T-cell (primary cell): ENCODE measurements around the gene KDM4D. TPM values are rescaled to one million over a fixed set of nuclear protein-coding genes. Genes with fewer than 3 reads are reported as not detected.

ENCODE experiments used
- ATAC-seq, 4 experiments: fragments of 200-7000 bp in 3 of 4; fragments of 150-1000 bp in 1 of 4; cut with Tn5 transposase; replicated peaks in 1 of 4; 1 replicate in 3 of 4; 2 replicates in 1 of 4; pipeline ENCODE4 v1.10.0; 2021; ENCODE audit warnings: moderate library complexity in 3 of 4, mild to moderate bottlenecking in 2 of 4, moderate number of reproducible peaks in 1 of 4
- CTCF ChIA-PET, 2 donors: fragments of 300-600 bp; sonication (Branson Sonifier 250); formaldehyde crosslinking; loops; one replicate each; lab custom pipeline; 2022; ENCODE audit warnings: antibody characterized with exemption in 2 of 2; lab: Charles Lee
- POLR2A ChIA-PET, 2 donors: fragments of 300-600 bp; sonication (Branson Sonifier 250); formaldehyde crosslinking; loops; one replicate each; lab custom pipeline; 2022; ENCODE audit warnings: antibody characterized with exemption in 2 of 2; lab: Charles Lee
- DNase-seq, 35 experiments: peaks; one replicate each; pipeline versions ENCODE4 v3.0.0 to v3.0.0-alpha.2; 2013 to 2023
- H3K27ac ChIP-seq: one replicate; pipeline ENCODE4 v1.5.1; 2013; ENCODE audit warnings: low read length
- H3K27me3 ChIP-seq, 2 experiments: replicated peaks in 1 of 2; 1 replicate in 1 of 2; 2 replicates in 1 of 2; pipeline versions ENCODE4 v1.6.1 to v1.7.0; 2013; ENCODE audit warnings: low read length in 1 of 2, mixed read lengths in 1 of 2; ENCODE audit not compliant: control insufficient read depth in 2 of 2, insufficient read depth in 2 of 2; ENCODE audit errors: extremely low read depth in 1 of 2
- H3K36me3 ChIP-seq, 2 donors: 1 replicate in 1 of 2; 2 replicates in 1 of 2; pipeline versions ENCODE4 v1.6.1 to v1.7.0; 2013; ENCODE audit warnings: low read length in 1 of 2; ENCODE audit not compliant: control insufficient read depth in 2 of 2, insufficient read depth in 1 of 2; ENCODE audit errors: extremely low read depth in 1 of 2
- H3K4me1 ChIP-seq, 2 experiments: 1 replicate in 1 of 2; 2 replicates in 1 of 2; pipeline versions ENCODE4 v1.6.1 to v1.7.0; 2013; ENCODE audit warnings: low read length in 2 of 2, mixed read lengths in 1 of 2; ENCODE audit not compliant: insufficient read depth in 2 of 2, control insufficient read depth in 1 of 2; ENCODE audit errors: extremely low read depth in 1 of 2
- H3K4me3 ChIP-seq, 2 donors: 1 replicate in 1 of 2; 2 replicates in 1 of 2; pipeline versions ENCODE4 v1.5.1 to v1.7.0; 2013; ENCODE audit warnings: mild to moderate bottlenecking in 2 of 2, low read length in 1 of 2, moderate library complexity in 1 of 2; ENCODE audit not compliant: control insufficient read depth in 1 of 2; ENCODE audit errors: extremely low read depth in 1 of 2
- H3K9me3 ChIP-seq: 2 replicates; pipeline ENCODE4 v1.7.0; 2013
- H3K27ac Mint-ChIP-seq, 2 donors: one replicate each; pipeline ENCODE4 v1.8.0; 2020 to 2021; ENCODE audit warnings: mild to moderate bottlenecking in 2 of 2, mixed read lengths in 2 of 2
- H3K27me3 Mint-ChIP-seq, 2 donors: one replicate each; pipeline ENCODE4 v1.8.0; 2021 to 2022; ENCODE audit warnings: mixed read lengths in 2 of 2
- H3K36me3 Mint-ChIP-seq: one replicate; pipeline ENCODE4 v1.8.0; 2021; ENCODE audit warnings: mixed read lengths
- H3K4me1 Mint-ChIP-seq, 3 donors: one replicate each; pipeline ENCODE4 v1.8.0; 2020 to 2022; ENCODE audit warnings: mixed read lengths in 3 of 3, mild to moderate bottlenecking in 1 of 3
- H3K4me3 Mint-ChIP-seq, 3 donors: one replicate each; pipeline ENCODE4 v1.8.0; 2020 to 2022; ENCODE audit warnings: mild to moderate bottlenecking in 3 of 3, mixed read lengths in 3 of 3, moderate library complexity in 3 of 3
- H3K9me3 Mint-ChIP-seq, 3 donors: one replicate each; pipeline ENCODE4 v1.8.0; 2020 to 2022; ENCODE audit warnings: mixed read lengths in 3 of 3
- WGBS: methylation state at CpG from one replicate; pipeline ENCODE4 v1.1.5; 2013; ENCODE audit warnings: missing lambda C conversion rate; ENCODE audit not compliant: insufficient coverage; 5-methylcytosine and 5-hydroxymethylcytosine counted together
- total RNA-seq, 35 experiments: library from RNA in 6 of 35; stranded (reverse) in 6 of 35; fragments of 120-200 nt in 1 of 35; gene quantifications; one replicate each; pipeline versions ENCODE4 v1.2.1 to v1.2.4 and lab custom pipeline; 2013 to 2026

Gene KDM4D
- total RNA-seq, 5 donors from 2014 or later (not counting 1 experiment from before 2014, with no cell fraction given): 0.33 to 0.57 (median 0.50) TPM

GRCh38 chr11:94988748-94989147, 15.2 kb downstream of the KDM4D start:
- Mint-ChIP-seq H3K27me3 (peaks cover 25 to 29% of the 10 kb centered on the region in 2 donors), H3K36me3 (no peaks in the 10 kb centered on the region), H3K4me1 (no peaks in the 10 kb centered on the region), H3K27ac (no peak overlapping the region), H3K9me3 (no peaks in the 10 kb centered on the region), H3K4me3 (no peak overlapping the region)
- ChIA-PET POLR2A (no interaction called here), CTCF (no interaction called here)
- ATAC-seq: no peak
- H3K27ac ChIP-seq: no peak overlapping the region
- no peaks in the 10 kb centered on the region for H3K9me3 ChIP-seq
- peaks cover 0 to 5% of the 10 kb centered on the region in 2 experiments for H3K27me3 ChIP-seq
- WGBS: no CpG with 5 or more reads among the region's 1 CpG
- H3K4me3 ChIP-seq: no peak overlapping the region
- H3K36me3 ChIP-seq: no peaks in the 10 kb centered on the region
- no peaks in the 10 kb centered on the region for H3K4me1 ChIP-seq
- DNase-seq: no peak

DNA sequence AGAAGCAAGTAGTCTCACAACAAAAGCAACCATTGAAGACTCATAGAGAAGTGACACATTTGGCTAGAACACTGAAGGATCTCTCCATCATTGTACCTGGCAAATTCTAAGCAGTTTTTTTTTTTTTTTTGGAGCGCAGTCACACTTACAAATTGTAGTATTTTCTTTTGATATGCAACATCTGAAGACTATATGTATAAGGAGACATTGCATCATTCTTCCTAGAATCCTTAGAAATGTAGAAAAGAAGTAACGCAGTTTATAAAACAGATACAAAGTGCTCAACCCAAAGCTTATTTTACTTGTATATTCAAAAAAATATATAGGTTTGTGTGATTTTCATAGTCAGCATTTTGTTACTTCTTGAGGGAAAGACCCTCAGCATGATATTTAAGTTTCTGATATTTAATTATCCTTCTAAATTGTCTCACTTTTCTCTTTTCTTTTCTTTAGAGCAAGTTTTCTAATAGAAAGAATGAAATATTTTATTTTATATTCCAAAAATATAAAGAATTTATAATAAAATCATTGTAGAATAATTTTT, 20.0 kb downstream of the KDM4D start:
- no peaks in the 10 kb centered on the region for H3K36me3 ChIP-seq
- ATAC-seq: no peak
- no peak for DNase-seq
- H3K4me1 ChIP-seq: no peaks in the 10 kb centered on the region
- Mint-ChIP-seq H3K4me1 (no peaks in the 10 kb centered on the region), H3K27me3 (peaks cover 17 to 20% of the 10 kb centered on the region in 2 donors), H3K36me3 (no peaks in the 10 kb centered on the region), H3K9me3 (no peaks in the 10 kb centered on the region), H3K27ac (no peak overlapping the region), H3K4me3 (no peak overlapping the region)
- no CpG with 5 or more reads among the region's 2 CpGs for WGBS
- no peak overlapping the region for H3K27ac ChIP-seq
- no peak overlapping the region for H3K4me3 ChIP-seq
- CTCF ChIA-PET: no interaction called here
- no peaks in the 10 kb centered on the region for H3K9me3 ChIP-seq
- peaks cover 0 to 2% of the 10 kb centered on the region in 2 experiments for H3K27me3 ChIP-seq
- POLR2A ChIA-PET: no interaction called here

- ATAC-seq: no peak
- Histone ChIP-seq H3K27me3 (no peaks in the 10 kb centered on the region), H3K27ac (no peak overlapping the region), H3K9me3 (no peaks in the 10 kb centered on the region), H3K36me3 (no peaks in the 10 kb centered on the region), H3K4me3 (no peak overlapping the region), H3K4me1 (no peaks in the 10 kb centered on the region)
- H3K9me3 Mint-ChIP-seq: no peaks in the 10 kb centered on the region
- H3K4me1 Mint-ChIP-seq: no peaks in the 10 kb centered on the region
- H3K4me3 Mint-ChIP-seq: no peak overlapping the region
- peaks cover 5% of the 10 kb centered on the region for H3K36me3 Mint-ChIP-seq
- H3K27me3 Mint-ChIP-seq: no peaks in the 10 kb centered on the region
- CTCF ChIA-PET: no interaction called here
- POLR2A ChIA-PET: no interaction called here
- no peak for DNase-seq
- no CpG with 5 or more reads among the region's 6 CpGs for WGBS
- no peak overlapping the region for H3K27ac Mint-ChIP-seq
Measured at GRCh38 chr11:94997437-94997836, 23.9 kb downstream of the KDM4D start.

GRCh38 chr11:94998285-94998684, 24.8 kb downstream of the KDM4D start:
- ChIA-PET POLR2A (no interaction called here), CTCF (no interaction called here)
- H3K9me3 Mint-ChIP-seq: no peaks in the 10 kb centered on the region
- Histone ChIP-seq H3K4me3 (no peak overlapping the region), H3K4me1 (no peaks in the 10 kb centered on the region), H3K9me3 (no peaks in the 10 kb centered on the region), H3K27me3 (no peaks in the 10 kb centered on the region), H3K36me3 (no peaks in the 10 kb centered on the region), H3K27ac (no peak overlapping the region)
- no peaks in the 10 kb centered on the region for H3K4me1 Mint-ChIP-seq
- no peak overlapping the region for H3K27ac Mint-ChIP-seq
- DNase-seq: no peak
- no peak for ATAC-seq
- H3K27me3 Mint-ChIP-seq: no peaks in the 10 kb centered on the region
- peaks cover 5% of the 10 kb centered on the region for H3K36me3 Mint-ChIP-seq
- H3K4me3 Mint-ChIP-seq: no peak overlapping the region
- WGBS: 87% methylated on average over 12 of the region's 13 CpGs

DNA sequence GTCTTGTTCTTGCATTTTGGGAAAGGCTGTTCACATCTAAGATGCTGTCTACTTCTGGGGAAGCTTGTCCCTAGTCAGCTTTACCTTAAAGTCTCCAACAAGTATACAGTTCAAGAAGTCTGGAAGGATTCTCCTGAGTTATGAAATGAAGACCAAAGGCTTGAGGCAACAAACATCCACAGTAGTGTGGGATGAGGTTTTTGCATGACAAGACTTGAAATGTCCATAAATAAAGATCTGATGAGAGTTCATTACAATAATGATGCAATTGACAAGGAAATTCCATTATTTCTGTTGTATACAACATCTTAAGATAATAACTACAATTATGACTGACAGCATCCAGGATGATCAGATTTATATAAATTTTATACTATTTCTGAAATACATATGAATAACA, 30.2 kb downstream of the KDM4D start:
- no peak overlapping the region for H3K4me3 Mint-ChIP-seq
- POLR2A ChIA-PET: no interaction called here
- DNase-seq (no peak), ATAC-seq (no peak)
- no peak overlapping the region for H3K27ac Mint-ChIP-seq
- no peaks in the 10 kb centered on the region for H3K27me3 ChIP-seq
- H3K27ac ChIP-seq: no peak overlapping the region
- no peaks in the 10 kb centered on the region for H3K4me1 Mint-ChIP-seq
- no peak overlapping the region for H3K4me3 ChIP-seq
- no peaks in the 10 kb centered on the region for H3K9me3 Mint-ChIP-seq
- no peaks in the 10 kb centered on the region for H3K9me3 ChIP-seq
- peaks cover 5% of the 10 kb centered on the region for H3K36me3 Mint-ChIP-seq
- H3K27me3 Mint-ChIP-seq: peaks cover 10 to 16% of the 10 kb centered on the region in 2 donors
- CTCF ChIA-PET: no interaction called here
- no peaks in the 10 kb centered on the region for H3K4me1 ChIP-seq
- H3K36me3 ChIP-seq: no peaks in the 10 kb centered on the region

DNA sequence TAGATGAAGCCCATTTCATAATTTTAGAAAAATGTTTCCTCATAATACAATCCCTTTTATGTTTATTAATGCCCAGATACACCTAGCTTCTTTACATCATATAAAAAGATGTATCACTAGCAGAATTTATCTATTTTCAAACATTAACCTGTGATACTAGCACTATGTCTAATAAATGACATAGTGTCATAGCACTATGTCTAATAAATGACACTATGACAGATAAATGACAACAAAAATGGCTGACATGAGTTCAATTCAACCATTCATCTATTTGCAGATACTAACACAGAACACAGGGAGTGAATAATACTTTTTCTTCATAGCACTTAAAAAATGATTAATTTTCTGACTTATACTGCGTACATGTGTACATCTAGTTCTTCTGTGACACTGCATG, 32.1 kb downstream of the KDM4D start:
- no peaks in the 10 kb centered on the region for H3K27me3 ChIP-seq
- no peaks in the 10 kb centered on the region for H3K9me3 ChIP-seq
- ATAC-seq (no peak), DNase-seq (no peak)
- no peak overlapping the region for H3K4me3 Mint-ChIP-seq
- ChIA-PET CTCF (no interaction called here), POLR2A (no interaction called here)
- no peak overlapping the region for H3K27ac ChIP-seq
- no peak overlapping the region for H3K4me3 ChIP-seq
- peaks cover 20 to 24% of the 10 kb centered on the region in 2 donors for H3K27me3 Mint-ChIP-seq
- no peaks in the 10 kb centered on the region for H3K36me3 Mint-ChIP-seq
- no peaks in the 10 kb centered on the region for H3K9me3 Mint-ChIP-seq
- no peaks in the 10 kb centered on the region for H3K4me1 ChIP-seq
- H3K27ac Mint-ChIP-seq: no peak overlapping the region
- WGBS: no CpG with 5 or more reads among the region's 1 CpG
- H3K36me3 ChIP-seq: no peaks in the 10 kb centered on the region
- no peaks in the 10 kb centered on the region for H3K4me1 Mint-ChIP-seq

- DNase-seq (no peak), ATAC-seq (no peak)
- peaks cover 0 to 15% of the 10 kb centered on the region in 2 experiments for H3K27me3 ChIP-seq
- H3K27ac ChIP-seq: no peak overlapping the region
- peaks cover 26 to 32% of the 10 kb centered on the region in 2 donors for H3K27me3 Mint-ChIP-seq
- no peaks in the 10 kb centered on the region for H3K4me1 Mint-ChIP-seq
- no peak overlapping the region for H3K4me3 ChIP-seq
- H3K36me3 ChIP-seq: no peaks in the 10 kb centered on the region
- ChIA-PET POLR2A (no interaction called here), CTCF (no interaction called here)
- no peak overlapping the region for H3K27ac Mint-ChIP-seq
- no peaks in the 10 kb centered on the region for H3K9me3 Mint-ChIP-seq
- H3K4me1 ChIP-seq: no peaks in the 10 kb centered on the region
- H3K4me3 Mint-ChIP-seq: no peak overlapping the region
- no peaks in the 10 kb centered on the region for H3K9me3 ChIP-seq
- H3K36me3 Mint-ChIP-seq: no peaks in the 10 kb centered on the region
Measured at GRCh38 chr11:95011376-95011775, 37.9 kb downstream of the KDM4D start.
